ENCODE results near the gene CD58.

The CD58 gene

DNA sequence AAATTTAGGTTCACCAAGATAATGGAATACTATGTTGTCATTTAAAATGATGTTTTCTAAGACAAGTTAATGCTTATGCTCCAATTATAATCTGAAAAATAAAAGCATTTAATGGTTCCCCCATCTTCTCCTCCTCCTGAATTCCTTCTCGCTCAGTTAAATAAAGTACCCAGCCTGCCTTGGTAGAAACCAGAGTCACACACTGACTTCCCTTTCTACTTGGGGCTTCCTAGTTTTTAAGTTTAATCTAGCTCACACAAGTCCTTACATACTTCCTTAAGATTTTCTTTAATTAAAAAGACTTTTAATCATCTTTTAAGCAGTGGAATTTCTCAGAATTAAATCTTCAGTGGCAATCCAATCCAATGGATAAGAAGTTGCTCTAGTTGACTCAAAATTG lies 32.9 kb downstream of the CD58 start:
- DNase-seq: peak; percentile 44

DNA sequence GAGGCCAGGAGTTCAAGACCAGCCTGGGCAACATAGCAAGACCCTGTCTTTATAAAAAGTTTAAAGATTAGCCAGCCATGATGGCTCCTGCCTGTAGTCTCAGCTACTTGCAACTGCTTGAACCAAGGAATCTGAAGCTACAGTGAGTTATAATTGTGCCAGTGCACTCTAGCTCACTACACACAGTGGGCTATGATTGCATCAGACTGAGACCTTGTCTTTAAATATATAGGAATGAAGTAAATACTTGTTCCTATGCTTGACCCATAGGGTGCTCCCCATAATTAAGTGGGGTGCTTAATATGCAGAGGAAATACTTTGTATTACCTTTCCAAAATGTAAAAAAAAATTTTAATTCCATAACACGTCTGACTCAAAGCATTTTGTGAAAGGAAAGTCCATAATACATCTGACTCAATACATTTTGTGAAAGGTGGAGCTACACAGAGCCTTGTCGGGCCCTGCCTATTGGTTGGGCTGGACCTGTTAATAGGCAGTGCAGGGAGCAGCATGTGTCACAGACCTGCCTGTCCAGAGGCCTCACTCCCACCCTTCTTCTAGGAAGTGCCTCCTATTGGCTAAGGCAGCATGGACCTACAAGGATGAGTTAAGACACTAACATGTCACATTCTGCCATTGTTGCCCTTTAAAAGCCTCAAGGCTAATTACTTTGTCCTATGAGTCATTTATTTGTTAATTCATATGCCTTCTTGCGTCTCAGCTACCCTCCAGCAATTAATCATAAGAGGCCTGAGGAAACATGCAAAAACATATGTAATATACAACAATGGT lies 33.6 kb downstream of the CD58 start:
- peak; percentile 44 for DNase-seq

DNA sequence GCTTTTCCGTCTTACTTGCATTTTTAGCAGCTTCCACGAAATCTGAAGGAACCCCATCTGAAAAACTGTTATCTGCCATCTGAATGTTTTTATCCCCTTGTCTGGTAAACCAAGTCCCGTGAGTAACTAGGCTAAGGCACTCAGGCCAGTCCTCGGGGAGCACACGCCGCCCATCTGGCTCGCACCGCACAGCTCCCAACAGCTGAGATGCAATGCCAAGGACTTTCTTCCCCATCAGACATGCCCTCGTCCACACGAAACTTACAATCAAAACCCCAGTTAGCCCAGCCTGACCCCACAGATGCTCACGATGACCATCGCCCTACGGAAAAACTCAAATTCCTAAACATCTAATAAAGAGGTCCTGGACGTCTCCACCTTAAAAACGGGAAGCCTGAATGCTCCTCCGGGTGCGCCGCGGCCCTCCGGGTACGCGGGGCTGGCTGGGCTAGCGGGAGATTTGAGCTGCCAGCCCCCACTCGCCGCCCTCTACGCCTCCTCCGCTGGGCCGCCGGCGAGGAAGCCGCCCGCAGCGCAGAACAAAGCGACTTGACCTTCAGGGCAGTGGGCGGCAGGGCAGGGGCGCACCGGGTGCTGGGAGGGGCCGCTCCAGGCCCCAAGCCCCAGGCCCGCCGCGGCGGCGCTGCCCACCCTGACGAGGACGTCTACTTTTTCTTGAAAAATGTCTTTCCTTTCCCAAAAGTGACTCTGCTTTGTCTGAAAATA lies 36.6 kb downstream of the CD58 start:
- DNase-seq: no peak

DNA sequence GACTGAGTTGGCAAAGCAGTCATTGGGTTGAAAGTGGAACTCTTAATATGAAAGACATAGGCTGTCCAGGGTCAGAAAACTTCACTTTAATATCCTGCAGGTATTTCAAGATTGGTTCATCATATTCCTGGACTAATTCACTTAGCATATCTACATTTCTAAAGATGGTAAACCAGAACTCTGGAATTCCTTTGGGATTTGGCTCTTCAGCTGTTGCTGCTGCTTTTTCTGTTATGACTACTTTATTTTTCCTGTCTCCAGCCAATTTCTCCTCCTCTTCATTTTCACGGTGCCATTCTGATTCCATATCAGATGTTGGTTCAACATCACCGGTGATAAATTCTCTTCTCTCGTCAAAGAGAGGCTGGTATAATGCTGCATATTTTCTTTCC lies 37.4 kb downstream of the CD58 start:
- DNase-seq: no peak

DNA sequence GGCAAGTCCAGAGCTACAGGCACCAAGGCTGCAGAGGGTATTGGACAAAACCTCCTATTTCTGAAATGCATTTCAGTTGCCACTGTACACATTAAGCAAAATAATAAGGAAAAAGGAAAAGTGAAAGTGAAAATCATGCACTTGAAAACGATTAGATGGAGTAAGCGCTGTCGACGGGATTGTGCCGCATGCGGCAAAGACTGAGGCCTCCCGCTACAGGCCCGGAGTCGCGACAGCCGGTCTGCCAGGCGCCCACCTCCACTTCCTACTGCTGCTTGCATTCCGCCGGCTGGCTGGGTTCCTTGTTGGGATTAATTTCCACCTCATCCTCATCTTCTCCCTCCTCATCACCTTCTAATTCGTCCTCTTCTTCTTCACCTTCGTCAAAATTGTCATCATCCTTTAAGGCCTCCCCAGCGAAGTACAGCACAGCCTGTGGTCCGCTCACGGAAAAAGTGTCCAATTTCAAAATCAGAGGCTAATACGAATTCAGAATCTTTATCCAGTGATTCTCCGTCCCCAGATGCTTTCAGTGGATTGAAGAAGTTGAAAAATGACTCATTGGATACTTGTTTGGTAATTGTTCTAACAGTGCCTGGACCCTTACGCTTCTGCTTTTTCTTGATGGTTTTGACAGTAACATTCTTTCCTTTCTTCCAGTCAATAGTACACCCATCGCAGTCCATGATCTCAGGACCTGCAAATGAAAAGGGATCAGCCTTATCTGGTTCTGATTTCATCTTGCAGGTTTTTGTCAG lies 38.0 kb downstream of the CD58 start:
- peak; percentile 81 for DNase-seq

DNA sequence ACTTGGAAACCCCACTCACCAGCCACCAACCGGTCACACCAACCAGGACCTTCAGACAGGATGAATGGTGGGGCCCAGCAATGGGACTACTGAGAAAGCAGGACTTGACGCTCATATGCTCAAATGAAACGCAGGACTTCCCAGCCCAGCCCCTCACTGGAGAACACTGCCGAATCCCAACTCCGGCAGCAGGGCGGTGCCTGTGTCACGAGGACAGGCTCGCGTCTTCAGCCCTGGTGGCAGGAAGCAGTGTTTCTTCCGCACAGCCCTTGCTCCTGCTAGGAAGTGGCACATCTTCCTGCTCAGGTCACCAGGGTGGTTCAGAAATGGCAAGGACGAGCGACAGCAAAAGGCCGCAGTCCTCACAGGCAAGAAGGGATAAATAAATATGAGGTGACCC lies 38.9 kb downstream of the CD58 start:
- DNase-seq: no peak

DNA sequence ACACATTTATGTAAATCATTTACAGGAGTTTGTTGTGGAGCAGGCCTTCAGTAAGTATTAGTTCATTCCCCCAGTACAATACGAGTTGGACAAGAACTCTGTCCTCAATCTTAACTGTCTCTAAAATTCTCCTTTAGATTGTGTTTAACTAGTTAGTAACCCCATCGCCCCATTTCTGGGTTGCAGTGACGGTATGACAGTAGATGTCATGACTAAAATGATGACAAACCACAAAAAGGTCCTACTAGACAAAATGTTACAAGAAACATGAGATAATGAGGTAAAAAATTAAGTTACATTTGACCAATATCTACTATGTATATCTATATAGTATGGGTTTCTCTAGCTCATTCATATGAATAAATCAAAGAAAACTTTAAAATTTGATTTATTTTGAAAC lies 41.1 kb downstream of the CD58 start:
- DNase-seq: no peak

DNA sequence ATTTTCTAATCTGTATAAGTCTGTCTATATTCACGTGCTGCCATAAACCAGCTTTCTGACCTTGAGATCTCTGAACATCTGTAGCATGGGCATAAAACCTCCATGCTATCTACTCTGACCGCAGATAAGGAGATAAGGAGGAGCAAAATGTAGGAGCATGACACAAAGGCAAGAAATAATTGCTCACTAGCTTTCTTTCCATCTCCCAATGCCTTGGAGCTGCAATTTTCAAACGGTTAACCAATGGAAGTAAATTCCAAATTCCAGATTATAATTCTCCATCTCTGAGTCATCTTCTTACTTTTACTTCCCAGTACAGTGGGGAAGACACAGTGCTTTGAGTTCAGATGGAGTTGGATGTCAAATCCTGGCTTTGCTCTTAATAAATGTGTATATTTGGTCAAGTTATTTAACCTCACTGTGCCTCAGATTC lies 41.6 kb downstream of the CD58 start:
- DNase-seq: no peak

DNA sequence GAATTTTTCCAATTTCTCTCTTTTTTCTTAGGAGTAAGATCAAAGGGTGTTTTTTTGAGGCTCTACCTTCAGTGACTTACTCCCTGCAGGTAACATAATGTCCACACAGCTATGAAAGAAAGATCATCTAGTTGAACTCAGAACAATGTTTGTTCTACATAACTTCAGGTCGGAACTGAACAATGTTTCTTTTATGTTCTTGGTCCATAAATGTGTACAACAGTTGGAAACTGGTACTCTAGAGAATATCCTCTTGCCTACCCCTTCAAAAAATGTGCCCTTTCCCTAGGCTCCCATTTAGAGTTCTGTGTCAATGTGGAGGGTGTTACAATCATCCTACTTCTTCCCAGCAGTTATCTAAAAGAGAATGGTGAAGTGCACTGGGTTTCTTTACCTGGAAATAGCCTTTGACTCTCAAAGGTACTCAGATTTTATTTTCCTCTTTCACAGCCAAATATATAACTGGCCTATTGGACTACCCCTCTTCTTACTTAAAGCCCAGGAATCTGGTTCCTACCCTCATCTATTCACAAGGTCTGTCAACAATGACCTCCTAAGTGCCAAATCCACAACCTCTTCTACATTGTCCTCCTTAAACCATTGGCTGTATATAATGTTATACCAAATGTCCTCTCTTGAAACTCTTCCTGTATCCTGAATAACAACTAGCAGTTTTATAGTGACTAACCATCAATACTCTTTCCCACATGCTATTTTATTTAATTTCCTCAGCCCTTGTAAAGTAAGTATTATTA lies 42.3 kb downstream of the CD58 start:
- DNase-seq: no peak

DNA sequence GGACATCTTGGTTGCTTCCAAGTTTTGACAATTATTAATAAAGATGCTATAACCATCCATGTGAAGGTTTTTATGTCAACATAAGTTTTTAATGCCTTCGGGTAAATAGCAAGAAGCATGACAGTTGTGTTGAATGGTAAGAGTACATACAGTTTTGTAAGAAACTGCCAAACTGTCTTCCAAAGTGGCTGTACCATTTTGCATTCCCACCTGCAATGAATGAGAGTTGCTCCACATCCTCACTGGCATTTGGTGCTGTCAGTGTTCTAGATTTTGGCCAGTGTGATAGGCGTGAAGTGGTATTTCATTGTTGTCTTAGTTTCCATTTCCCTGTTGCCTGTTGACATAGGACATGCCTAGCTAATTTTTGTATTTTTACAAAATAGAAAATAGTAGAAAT lies 45.4 kb downstream of the CD58 start:
- DNase-seq: no peak

DNA sequence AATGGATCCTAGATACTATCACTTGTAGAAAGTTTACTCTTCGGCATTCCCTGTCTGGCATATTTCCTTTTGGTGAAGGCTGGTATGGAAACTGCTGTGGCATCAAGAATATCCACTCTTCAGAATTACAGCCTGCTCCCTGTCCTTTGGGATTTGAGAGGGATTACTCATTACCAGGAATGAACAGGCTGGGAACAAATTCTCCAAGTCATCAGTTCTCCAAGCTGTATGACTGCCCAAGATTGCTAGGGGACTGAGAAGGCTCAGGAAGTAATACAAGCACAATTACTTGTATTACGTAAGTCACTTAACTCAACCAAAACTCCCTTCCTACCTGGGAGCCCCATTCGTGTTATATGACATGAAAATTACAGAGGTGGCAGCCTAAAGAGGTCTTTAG lies 49.6 kb downstream of the CD58 start:
- no peak for DNase-seq

DNA sequence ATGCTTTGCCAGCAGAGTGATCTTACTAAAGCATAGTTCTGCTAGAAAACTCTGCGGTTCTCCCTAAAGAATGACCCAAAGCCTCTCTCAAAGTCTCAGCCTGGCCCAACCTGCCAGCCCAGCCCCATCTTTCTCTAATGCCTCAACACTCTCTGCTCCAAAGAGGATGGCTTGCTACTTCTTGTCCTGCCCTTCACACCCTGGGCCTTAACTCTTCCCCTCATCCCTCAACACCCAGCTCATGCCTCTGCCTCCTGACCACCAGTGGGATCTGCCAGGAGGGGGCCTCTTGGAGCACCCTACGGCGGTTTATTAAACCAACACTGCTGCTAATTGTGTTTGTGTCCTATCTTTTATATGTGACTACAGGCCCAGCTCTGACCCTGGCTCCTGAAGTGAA lies 52.4 kb downstream of the CD58 start:
- no peak for DNase-seq

DNA sequence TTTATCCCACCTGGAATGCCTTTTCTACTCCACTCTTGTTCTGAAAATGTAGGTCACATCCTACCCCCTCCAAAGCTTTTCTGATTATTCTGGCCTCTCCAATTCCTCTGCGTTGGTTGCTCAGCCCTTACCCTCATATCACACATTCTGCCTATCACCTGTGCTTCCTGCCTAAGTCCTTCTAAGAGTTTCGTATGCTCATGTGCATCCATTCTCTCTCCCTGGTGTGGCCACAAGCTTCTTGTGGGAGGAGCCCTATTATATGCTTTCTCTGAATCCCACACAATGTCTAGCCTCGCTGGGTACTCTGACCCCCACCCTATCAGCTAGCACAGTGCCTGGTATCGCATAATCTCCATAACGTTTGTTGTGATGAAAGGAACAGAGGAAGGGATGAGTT lies 54.2 kb downstream of the CD58 start:
- no peak for DNase-seq

DNA sequence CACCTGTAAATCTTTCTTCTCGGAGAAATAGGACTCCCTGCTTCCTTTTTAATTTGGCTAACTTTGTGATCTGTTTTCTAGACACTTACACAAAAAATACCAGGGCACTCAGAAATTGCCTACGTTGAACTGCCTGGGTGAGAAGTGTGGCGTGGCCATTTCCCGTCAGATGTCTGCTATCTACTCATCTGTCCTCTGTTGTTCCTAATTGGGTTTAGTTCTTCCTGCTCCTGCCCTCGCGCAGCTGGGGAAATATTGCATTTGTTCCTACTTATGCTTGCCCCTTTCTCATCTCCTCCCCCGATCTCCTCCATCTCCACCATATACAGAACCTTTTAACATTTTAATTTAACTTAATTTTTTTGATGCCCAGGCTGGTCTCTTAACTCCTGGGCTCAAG lies 55.1 kb downstream of the CD58 start:
- peak; percentile 13 for DNase-seq

DNA sequence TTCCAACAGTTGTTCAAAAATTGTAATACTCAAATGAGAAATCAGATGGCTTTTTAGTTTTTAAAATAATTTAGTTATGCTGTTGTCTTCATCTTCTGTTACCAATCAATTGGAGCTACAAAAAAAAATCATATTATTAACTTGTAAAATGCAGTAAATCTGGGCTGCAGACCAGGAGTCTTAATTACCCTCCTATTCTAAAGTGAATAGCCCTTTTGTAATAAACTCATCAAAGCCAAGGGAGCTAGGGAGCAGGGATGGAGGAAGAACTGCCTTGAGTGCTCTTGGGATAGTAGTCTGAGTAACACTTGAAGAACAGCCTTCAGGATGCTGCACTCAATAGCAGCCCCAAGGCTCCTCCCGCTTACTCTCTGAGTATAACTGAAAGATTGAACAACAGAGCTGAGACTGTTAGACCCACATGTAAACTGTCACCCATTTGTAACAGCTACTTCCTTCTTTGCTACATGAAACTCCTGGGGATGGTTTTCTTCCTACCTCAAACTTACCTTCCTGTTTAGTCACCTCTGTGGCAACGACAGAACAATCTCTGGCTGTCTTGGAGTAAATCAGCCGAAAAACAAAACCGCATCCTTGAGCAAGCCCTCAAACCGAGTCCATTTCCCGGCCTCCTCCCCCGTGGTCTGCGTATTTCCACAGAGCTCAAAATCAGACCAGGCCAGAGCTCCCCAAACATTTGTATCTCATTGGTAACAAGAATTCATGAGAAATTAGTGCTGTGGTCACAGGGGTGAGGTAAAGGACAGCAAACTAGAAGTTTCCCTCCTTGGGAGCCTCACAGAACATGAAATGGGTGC lies 55.9 kb downstream of the CD58 start:
- DNase-seq: peak; percentile 98

DNA sequence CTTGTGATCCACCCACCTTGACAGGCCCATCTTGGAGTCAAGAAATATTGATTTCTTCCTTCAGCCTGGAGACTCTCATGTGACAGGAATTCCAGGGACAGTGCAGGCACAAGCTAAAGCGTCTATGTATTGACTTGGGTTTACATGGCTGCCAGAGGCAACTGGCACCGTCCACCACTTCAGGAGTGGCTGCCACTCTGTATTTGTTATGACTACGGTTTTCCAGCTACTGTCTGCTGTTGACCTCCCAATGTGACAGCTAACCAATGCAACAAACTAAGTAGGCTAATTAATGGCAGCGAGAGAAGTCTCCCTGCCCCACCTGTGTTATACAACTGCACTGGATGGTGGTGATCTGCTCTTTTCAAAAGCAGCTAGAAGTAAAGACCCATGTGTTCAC lies 56.9 kb downstream of the CD58 start:
- no peak for DNase-seq

DNA sequence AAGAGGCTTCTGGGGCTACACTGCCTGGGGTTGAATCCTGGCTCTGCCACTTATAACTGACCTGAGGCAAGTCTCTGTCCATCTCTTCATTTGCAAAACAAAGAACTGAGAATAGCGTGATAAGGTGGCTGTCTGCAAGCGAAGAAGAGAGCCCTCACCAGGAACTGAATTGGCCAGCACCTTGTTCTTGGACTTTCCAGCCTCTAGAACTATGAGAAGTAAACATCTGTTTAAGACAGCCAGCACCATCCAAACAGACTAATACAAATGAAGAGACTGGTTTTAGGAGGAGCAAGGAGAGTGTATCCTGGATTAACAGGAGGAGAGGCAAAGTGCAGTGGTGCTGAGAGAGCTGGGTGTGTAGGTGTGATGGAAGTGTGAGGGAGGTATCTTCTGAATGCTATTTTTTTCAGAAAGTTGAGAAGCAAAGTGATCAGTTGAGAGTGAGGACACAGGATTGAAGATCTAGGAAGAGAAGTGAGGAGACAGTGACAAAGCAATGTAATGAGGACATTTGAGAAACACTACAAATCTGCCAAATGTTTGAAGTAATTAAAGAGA lies 59.3 kb downstream of the CD58 start:
- DNase-seq: no peak

DNA sequence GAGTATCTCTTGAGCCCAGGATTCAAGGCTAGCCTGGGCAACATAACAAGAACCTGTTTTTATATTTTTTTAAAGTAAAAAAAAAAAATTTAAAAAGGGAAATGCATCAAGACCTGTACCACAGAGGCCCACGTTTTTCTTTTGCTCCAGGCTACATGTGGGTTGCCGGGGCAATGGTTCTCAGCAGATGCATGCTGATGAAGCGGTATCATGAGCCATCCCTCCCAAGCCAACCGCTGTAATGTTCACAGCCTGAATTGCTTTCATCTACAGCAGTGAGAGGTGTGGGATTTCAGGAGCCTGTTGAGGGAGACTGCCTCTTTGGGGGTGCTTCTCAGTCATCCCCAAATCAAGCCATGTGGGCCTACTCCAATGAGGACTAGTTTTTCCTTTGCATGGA lies 60.5 kb downstream of the CD58 start:
- DNase-seq: no peak

DNA sequence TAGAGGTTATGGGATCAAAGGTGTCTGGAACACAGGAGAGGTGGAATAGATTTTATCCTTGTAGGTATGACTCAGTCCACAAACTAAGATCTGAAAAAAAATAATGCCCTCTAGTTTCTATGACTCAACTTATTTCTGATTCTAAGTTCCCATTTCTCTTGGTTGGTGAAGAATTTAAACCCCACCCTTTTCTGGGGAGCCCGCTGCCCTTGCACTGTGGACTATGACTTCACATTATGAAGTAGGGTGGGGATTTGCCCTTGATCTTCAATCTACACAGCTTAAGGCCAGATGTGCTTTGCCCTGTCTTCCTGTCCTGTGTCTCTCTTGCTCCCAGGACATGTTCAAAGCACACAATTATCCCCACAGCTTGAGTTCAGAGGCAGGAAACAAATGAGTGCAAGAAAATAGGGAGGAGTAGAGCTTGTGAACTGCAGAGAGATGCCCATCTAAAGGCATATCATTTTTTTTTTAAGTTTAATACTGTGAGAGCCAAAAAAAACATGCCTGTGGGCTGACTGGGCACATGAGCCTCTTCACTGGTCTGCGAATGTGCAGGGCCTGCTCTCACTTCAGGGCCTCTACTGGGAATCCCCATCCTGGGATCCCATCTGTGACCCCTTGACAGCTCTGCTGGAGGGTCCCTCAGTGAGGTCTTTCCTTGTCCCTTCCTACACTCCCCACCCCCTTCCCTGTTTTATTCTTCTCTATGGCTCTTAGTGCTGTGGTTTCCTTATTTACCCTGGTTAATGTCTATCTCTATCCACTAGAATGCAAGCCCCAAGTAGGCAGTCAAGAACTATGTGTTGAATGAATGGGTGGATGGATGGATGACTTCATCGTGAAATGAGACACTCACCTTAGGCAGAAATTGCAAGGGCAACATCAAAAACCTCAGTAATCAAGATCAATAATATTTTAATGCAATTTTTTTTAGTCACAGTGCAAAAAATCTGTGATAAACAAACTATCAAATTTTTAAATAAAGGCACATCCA lies 61.5 kb downstream of the CD58 start:
- peak; percentile 85 for DNase-seq

Measured in MV-4-11 (cell line).